B cell (primary cell): Measurements from ENCODE around the gene HSF4. TPM values are rescaled to one million over a fixed set of nuclear protein-coding genes. Genes with fewer than 3 reads are reported as not detected.
A peak's percentile ranks its signal among the peaks of the same experiment; 100 is the strongest.

Experiments used
- ATAC-seq: fragments of 200-7000 bp; cut with Tn5 transposase; one replicate; pipeline ENCODE4 v1.10.0; 2021; ENCODE audit warnings: low read depth, mild to moderate bottlenecking, moderate number of reproducible peaks, moderate library complexity
- CTCF ChIA-PET: fragments of 350-600 bp; sonication (Branson Sonifier 250); formaldehyde crosslinking; loops from one replicate; lab custom pipeline; 2021; ENCODE audit warnings: antibody characterized with exemption, inconsistent platforms; lab: Charles Lee
- POLR2A ChIA-PET: fragments of 350-600 bp; sonication (Branson Sonifier 250); formaldehyde crosslinking; loops from one replicate; lab custom pipeline; 2021; ENCODE audit warnings: antibody characterized with exemption; lab: Charles Lee
- DNase-seq: peaks from one replicate; pipeline ENCODE4 v3.0.0; 2013
- H2AFZ ChIP-seq: 2 replicates; pipeline ENCODE4 v1.6.1; 2012; ENCODE audit warnings: mild to moderate bottlenecking, low read depth, low read length; ENCODE audit not compliant: insufficient read depth, poor library complexity, severe bottlenecking
- H3K27ac ChIP-seq, 2 donors: 1 replicate in 1 of 2; 2 replicates in 1 of 2; pipeline ENCODE4 v1.5.1; 2012 to 2013; ENCODE audit warnings: low read length in 2 of 2, mild to moderate bottlenecking in 2 of 2, moderate library complexity in 1 of 2
- H3K27me3 ChIP-seq, 4 experiments: fragments of 200-600 bp in 1 of 4; sonication (generic) in 1 of 4; replicated peaks in 1 of 4; 1 replicate in 2 of 4; 2 replicates in 2 of 4; pipeline versions ENCODE4 v1.6.1 to v1.7.0; 2013 to 2016; ENCODE audit warnings: low read length in 3 of 4, mild to moderate bottlenecking in 2 of 4, mixed read lengths in 1 of 4, moderate library complexity in 1 of 4; ENCODE audit not compliant: insufficient read depth in 4 of 4, control insufficient read depth in 3 of 4; ENCODE audit errors: control extremely low read depth in 1 of 4
- H3K36me3 ChIP-seq, 2 experiments: replicated peaks in 1 of 2; 1 replicate in 1 of 2; 2 replicates in 1 of 2; pipeline versions ENCODE4 v1.6.1 to v1.7.1; 2013; ENCODE audit warnings: low read length in 1 of 2; ENCODE audit not compliant: insufficient read depth in 2 of 2, control insufficient read depth in 1 of 2; ENCODE audit errors: control extremely low read depth in 1 of 2, extremely low read depth in 1 of 2
- H3K4me1 ChIP-seq, 2 donors: fragments of 200-600 bp in 1 of 2; sonication (generic) in 1 of 2; 1 replicate in 1 of 2; 2 replicates in 1 of 2; pipeline versions ENCODE4 v1.5.1 to v1.6.1; 2013 to 2017; ENCODE audit warnings: low read length in 2 of 2; ENCODE audit not compliant: control insufficient read depth in 2 of 2, insufficient read depth in 2 of 2
- H3K4me2 ChIP-seq: replicated peaks from 2 replicates; pipeline ENCODE3; 2012; ENCODE audit warnings: mild to moderate bottlenecking, low read depth, low read length; ENCODE audit not compliant: poor library complexity, severe bottlenecking
- H3K4me3 ChIP-seq, 5 experiments: fragments of 200-600 bp in 1 of 5; sonication (generic) in 1 of 5; 1 replicate in 3 of 5; 2 replicates in 2 of 5; pipeline versions ENCODE4 v1.5.1 to v1.7.0; 2011 to 2016; ENCODE audit warnings: low read length in 4 of 5, mild to moderate bottlenecking in 4 of 5, low read depth in 2 of 5, control low read depth in 1 of 5, moderate library complexity in 1 of 5; ENCODE audit not compliant: insufficient read depth in 1 of 5; ENCODE audit errors: control extremely low read depth in 1 of 5, extremely low read depth in 1 of 5
- H3K79me2 ChIP-seq: fragments of 200-600 bp; sonication (generic); one replicate; pipeline ENCODE4 v1.6.0; 2016; ENCODE audit warnings: low read length; ENCODE audit not compliant: control insufficient read depth, insufficient read depth
- H3K9ac ChIP-seq: fragments of 200-600 bp; sonication (generic); 2 replicates; pipeline ENCODE4 v1.6.1; 2017; ENCODE audit warnings: mild to moderate bottlenecking, low read length, moderate library complexity
- H3K9me3 ChIP-seq, 3 donors: one replicate each; pipeline versions ENCODE4 v1.6.1 to v1.7.1; 2013; ENCODE audit warnings: low read length in 2 of 3; ENCODE audit not compliant: control insufficient read depth in 2 of 3, insufficient read depth in 1 of 3; ENCODE audit errors: control extremely low read depth in 1 of 3
- H4K20me1 ChIP-seq: 2 replicates; pipeline ENCODE4 v1.6.0; 2012; ENCODE audit warnings: mild to moderate bottlenecking, low read length; ENCODE audit not compliant: insufficient read depth, control insufficient read depth, poor library complexity, severe bottlenecking
- H3K27ac Mint-ChIP-seq: one replicate; pipeline ENCODE4 v1.8.0; 2021; ENCODE audit warnings: mixed read lengths
- H3K27me3 Mint-ChIP-seq: one replicate; pipeline ENCODE4 v1.8.0; 2021; ENCODE audit warnings: mixed read lengths
- H3K4me1 Mint-ChIP-seq: one replicate; pipeline ENCODE4 v1.8.0; 2021; ENCODE audit warnings: mixed read lengths
- H3K4me3 Mint-ChIP-seq: one replicate; pipeline ENCODE4 v1.8.0; 2021; ENCODE audit warnings: mixed read lengths
- H3K9me3 Mint-ChIP-seq: one replicate; pipeline ENCODE4 v1.8.0; 2022; ENCODE audit warnings: mixed read lengths; ENCODE audit not compliant: insufficient read depth
- EZH2 ChIP-seq: IDR thresholded peaks from 2 replicates; pipeline ENCODE4 v1.6.1; 2012; ENCODE audit warnings: borderline replicate concordance, low read depth, mild to moderate bottlenecking, moderate library complexity, low read length; ENCODE audit not compliant: insufficient read depth, poor library complexity, severe bottlenecking
- WGBS: methylation state at CpG from one replicate; pipeline ENCODE4 v1.1.5; 2013; ENCODE audit warnings: missing lambda C conversion rate; ENCODE audit not compliant: insufficient coverage; 5-methylcytosine and 5-hydroxymethylcytosine counted together
- intact Hi-C: fragments of 100-400 bp; cut with micrococcal nuclease; formaldehyde crosslinking; loops from one replicate; pipeline ENCODE4 v1.10.0; 2022
- polyA plus RNA-seq: library from polyadenylated mRNA; depleted of rRNA; stranded (reverse); fragments of >200 nt; gene quantifications from 2 replicates; pipeline ENCODE4 v1.2.3, GENCODE V29; 2012
- total RNA-seq, 2 donors: library from RNA; stranded (reverse); fragments of 120-200 nt in 1 of 2; gene quantifications; 1 replicate in 1 of 2; 2 replicates in 1 of 2; pipeline versions ENCODE4 v1.2.3 to v1.2.4, GENCODE V29; 2013 to 2022
- TF ChIP-seq, protein P1 (sequence below): fragments of 200-600 bp; IDR thresholded peaks from one replicate; pipeline ENCODE4 v1.8.0; 2022; ENCODE audit warnings: antibody characterized with exemption, mild to moderate bottlenecking

Gene HSF4
- total and polyA plus RNA-seq, 2 donors (not counting 1 experiment from before 2014, with no cell fraction given) = 11.9 to 12.2 TPM

DNA sequence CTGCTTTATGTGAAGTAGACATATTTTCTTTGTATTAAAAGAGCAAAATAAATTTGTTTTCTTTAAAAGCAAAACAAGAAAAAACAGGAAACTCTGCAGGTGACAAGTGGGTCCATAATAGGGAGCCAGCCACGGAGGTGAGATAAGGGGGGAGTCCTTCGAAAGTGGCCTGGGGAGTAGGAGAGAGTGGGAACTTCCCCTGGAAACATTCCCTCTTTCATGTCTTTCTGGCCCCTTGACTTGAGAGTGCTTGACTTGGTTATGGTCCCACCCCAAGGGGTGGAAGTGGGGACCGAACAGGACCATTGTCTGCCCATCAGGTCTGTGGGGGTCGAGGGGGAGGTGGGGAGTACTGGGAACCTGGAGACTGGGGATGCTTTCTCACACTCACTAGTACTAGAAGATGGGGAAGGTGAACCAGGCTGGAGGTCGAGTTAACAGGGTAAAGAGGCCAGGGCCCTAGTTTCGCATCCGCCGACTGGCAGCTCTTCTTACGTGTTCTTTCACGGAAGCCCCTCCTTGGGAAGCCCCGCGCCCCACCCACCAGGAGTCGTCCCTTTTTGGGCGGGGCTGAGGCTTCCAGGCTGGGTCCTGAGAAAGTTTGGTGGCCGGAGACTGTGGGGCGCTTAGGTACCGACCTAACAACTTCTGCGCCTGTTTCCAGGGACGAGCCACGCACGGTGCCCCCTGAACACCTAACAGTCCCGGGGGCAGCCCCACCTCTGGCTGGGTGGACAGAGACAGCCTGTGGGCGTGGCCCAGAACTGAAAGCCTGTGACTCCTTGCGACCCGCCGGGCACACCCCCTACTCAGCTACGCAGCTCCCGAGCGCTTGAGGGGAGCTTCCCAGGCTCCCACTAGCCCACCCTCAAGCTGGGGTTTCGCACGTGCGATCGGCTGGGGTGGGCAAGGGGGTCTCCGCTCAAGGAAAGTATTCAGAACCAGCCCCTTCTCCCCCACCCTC lies 5.6 kb upstream of the HSF4 start:
- peaks cover 52 to 71% of the 10 kb centered on the region in 2 donors for H3K4me1 ChIP-seq
- H4K20me1 ChIP-seq = peaks cover 58% of the 10 kb centered on the region
- H3K36me3 ChIP-seq = no peaks in the 10 kb centered on the region
- H3K9me3 Mint-ChIP-seq = no peaks in the 10 kb centered on the region
- peaks cover 58% of the 10 kb centered on the region for H3K4me1 Mint-ChIP-seq
- H3K27ac Mint-ChIP-seq = peak overlapping the region; percentile 97
- DNase-seq (peak; percentile 92), ATAC-seq (peak; percentile 55)
- H3K9ac ChIP-seq = peak overlapping the region; percentile 98
- peak overlapping the region; percentile 92 for H3K4me3 Mint-ChIP-seq
- ChIA-PET POLR2A (interaction anchor here (0.6 to 1.1 kb wide), 6 partner anchors 8 to 143 kb away, joined by 3 to 5 read pairs (median 3); partner anchors contain the start of genes B3GNT9 and CBFB), CTCF (interaction anchor here (0.6 to 2.3 kb wide), 9 partner anchors 10 to 252 kb away, joined by 3 to 15 read pairs (median 3); partner anchors contain the start of gene NOL3)
- H3K4me2 ChIP-seq = peak overlapping the region; percentile 99
- TF ChIP-seq EZH2 = no peak
- TF ChIP-seq, protein P1, sequence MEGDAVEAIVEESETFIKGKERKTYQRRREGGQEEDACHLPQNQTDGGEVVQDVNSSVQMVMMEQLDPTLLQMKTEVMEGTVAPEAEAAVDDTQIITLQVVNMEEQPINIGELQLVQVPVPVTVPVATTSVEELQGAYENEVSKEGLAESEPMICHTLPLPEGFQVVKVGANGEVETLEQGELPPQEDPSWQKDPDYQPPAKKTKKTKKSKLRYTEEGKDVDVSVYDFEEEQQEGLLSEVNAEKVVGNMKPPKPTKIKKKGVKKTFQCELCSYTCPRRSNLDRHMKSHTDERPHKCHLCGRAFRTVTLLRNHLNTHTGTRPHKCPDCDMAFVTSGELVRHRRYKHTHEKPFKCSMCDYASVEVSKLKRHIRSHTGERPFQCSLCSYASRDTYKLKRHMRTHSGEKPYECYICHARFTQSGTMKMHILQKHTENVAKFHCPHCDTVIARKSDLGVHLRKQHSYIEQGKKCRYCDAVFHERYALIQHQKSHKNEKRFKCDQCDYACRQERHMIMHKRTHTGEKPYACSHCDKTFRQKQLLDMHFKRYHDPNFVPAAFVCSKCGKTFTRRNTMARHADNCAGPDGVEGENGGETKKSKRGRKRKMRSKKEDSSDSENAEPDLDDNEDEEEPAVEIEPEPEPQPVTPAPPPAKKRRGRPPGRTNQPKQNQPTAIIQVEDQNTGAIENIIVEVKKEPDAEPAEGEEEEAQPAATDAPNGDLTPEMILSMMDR = no peak
- peaks cover 0 to 40% (median 19%) of the 10 kb centered on the region in 4 experiments for H3K27me3 ChIP-seq
- H3K79me2 ChIP-seq = no peaks in the 10 kb centered on the region
- peak overlapping the region; percentile 97 to 99 for H3K27ac ChIP-seq
- peak overlapping the region; percentile 76 for H2AFZ ChIP-seq
- WGBS = under 1% methylated on average over 30 of the region's 34 CpGs
- intact Hi-C loops = loop anchor here (1.0 kb wide), 5 partner anchors 24 to 182 kb away; partner anchors contain the start of genes CBFB, MATCAP1, PHAF1 and TMEM208
- peak overlapping the region; percentile 59 to 98 (median 96) for H3K4me3 ChIP-seq
- peaks cover 0 to 27% (median 0%) of the 10 kb centered on the region in 3 donors for H3K9me3 ChIP-seq
- peaks cover 16% of the 10 kb centered on the region for H3K27me3 Mint-ChIP-seq
